Endothelial cell of umbilical vein (primary cell): ENCODE measurements around the gene ADGB. TPM values are rescaled to one million over a fixed set of nuclear protein-coding genes. Genes with fewer than 3 reads are reported as not detected.
A peak's percentile ranks its signal among the peaks of the same experiment; 100 is the strongest.

Experiments
- BruUV-seq: library from RNA; stranded (reverse); fragments of 400-500 nt; replicated peaks from 2 replicates; lab custom pipeline; 2021; lab: Mats Ljungman, UMichigan
- CTCF ChIA-PET: fragments of 300-600, 350-600 bp; sonication (Branson Sonifier 250); formaldehyde crosslinking; loops from one replicate; lab custom pipeline; 2021; ENCODE audit warnings: antibody characterized with exemption, inconsistent platforms; lab: Charles Lee
- POLR2A ChIA-PET: fragments of 300-600, 350-600 bp; sonication (Branson Sonifier 250); formaldehyde crosslinking; loops from one replicate; lab custom pipeline; 2021; ENCODE audit warnings: antibody characterized with exemption, inconsistent platforms; lab: Charles Lee
- DNase-seq: peaks from one replicate; pipeline ENCODE4 v3.0.0-alpha.2; 2011; ENCODE audit warnings: low read depth, low spot score
- FAIRE-seq: peaks from 2 replicates; lab custom pipeline; 2011; peaks lifted over from hg19 to GRCh38; lab: Jason Lieb, UNC
- H2AFZ ChIP-seq: 2 replicates; pipeline ENCODE4 v1.6.0; 2012; ENCODE audit warnings: low read depth, low read length, control low read depth, inconsistent platforms
- H3K27ac ChIP-seq: 2 replicates; pipeline ENCODE4 v1.5.1; 2011; ENCODE audit warnings: low read depth, mild to moderate bottlenecking, control low read depth, low read length, moderate library complexity; ENCODE audit not compliant: insufficient read depth
- H3K27me3 ChIP-seq, 2 experiments: 2 replicates each; pipeline versions ENCODE4 v1.6.0 to v1.6.1; 2011; ENCODE audit warnings: low read length in 2 of 2, mixed read lengths in 1 of 2; ENCODE audit not compliant: control insufficient read depth in 2 of 2, insufficient read depth in 2 of 2
- H3K36me3 ChIP-seq, 2 experiments: 2 replicates in 1 of 2; 3 replicates in 1 of 2; pipeline ENCODE4 v1.5.1; 2011; ENCODE audit warnings: low read length in 2 of 2, mild to moderate bottlenecking in 1 of 2, moderate library complexity in 1 of 2; ENCODE audit not compliant: control insufficient read depth in 2 of 2, insufficient read depth in 2 of 2; ENCODE audit errors: extremely low read depth in 1 of 2
- H3K4me1 ChIP-seq: 3 replicates; pipeline ENCODE4 v1.5.1; 2011; ENCODE audit warnings: mild to moderate bottlenecking, low read length; ENCODE audit not compliant: control insufficient read depth, insufficient read depth; ENCODE audit errors: extremely low read depth
- H3K4me2 ChIP-seq: 2 replicates; pipeline ENCODE4 v1.6.1; 2011; ENCODE audit warnings: low read length, control low read depth, mixed read lengths; ENCODE audit not compliant: insufficient read depth
- H3K4me3 ChIP-seq, 3 experiments: fragments of 200-600 bp in 1 of 3; sonication (generic), shearing (Covaris generic) in 1 of 3; replicated peaks in 1 of 3; 2 replicates each; pipeline ENCODE4 v1.5.1; 2011 to 2016; ENCODE audit warnings: control low read depth in 3 of 3, low read length in 3 of 3, mild to moderate bottlenecking in 2 of 3, inconsistent platforms in 1 of 3, low read depth in 1 of 3, moderate library complexity in 1 of 3; ENCODE audit not compliant: insufficient read depth in 1 of 3
- H3K79me2 ChIP-seq: 2 replicates; pipeline ENCODE4 v1.6.0; 2012; ENCODE audit warnings: low read length, inconsistent platforms; ENCODE audit not compliant: control insufficient read depth, insufficient read depth
- H3K9ac ChIP-seq: replicated peaks from 2 replicates; pipeline ENCODE3; 2011; ENCODE audit warnings: low read length, control low read depth; ENCODE audit not compliant: insufficient read depth; ENCODE audit errors: extremely low read depth
- H3K9me1 ChIP-seq: replicated peaks from 3 replicates; pipeline ENCODE4 v1.6.0; 2011; ENCODE audit warnings: mild to moderate bottlenecking, low read length; ENCODE audit not compliant: control insufficient read depth, insufficient read depth; ENCODE audit errors: extremely low read depth
- H3K9me3 ChIP-seq: replicated peaks from 2 replicates; pipeline ENCODE4 v1.5.1; 2012; ENCODE audit warnings: low read length, inconsistent platforms; ENCODE audit not compliant: control insufficient read depth, insufficient read depth
- H4K20me1 ChIP-seq: replicated peaks from 2 replicates; pipeline ENCODE3; 2011; ENCODE audit warnings: mild to moderate bottlenecking, low read length; ENCODE audit not compliant: control insufficient read depth, insufficient read depth; ENCODE audit errors: extremely low read depth
- CTCF ChIP-seq, 2 donors: IDR thresholded peaks; 1 replicate in 1 of 2; 2 replicates in 1 of 2; pipeline ENCODE4 v1.5.1; 2011; ENCODE audit warnings: low read length in 2 of 2, mild to moderate bottlenecking in 2 of 2, moderate library complexity in 2 of 2, control low read depth in 1 of 2, inconsistent platforms in 1 of 2, low read depth in 1 of 2; ENCODE audit not compliant: insufficient read depth in 1 of 2; ENCODE audit errors: extremely low read depth in 1 of 2
- EZH2 ChIP-seq: IDR thresholded peaks from 2 replicates; pipeline ENCODE4 v1.6.1; 2012; ENCODE audit warnings: borderline replicate concordance, low read depth, mild to moderate bottlenecking, moderate library complexity, low read length, inconsistent platforms; ENCODE audit not compliant: severe bottlenecking
- FOS ChIP-seq: IDR thresholded peaks from 2 replicates; pipeline ENCODE4 v1.6.1; 2011; ENCODE audit warnings: mild to moderate bottlenecking, low read length, moderate library complexity, borderline replicate concordance; ENCODE audit not compliant: insufficient read depth
- GATA2 ChIP-seq: IDR thresholded peaks from 2 replicates; pipeline ENCODE4 v1.7.0; 2011; ENCODE audit warnings: low read depth, mild to moderate bottlenecking, moderate library complexity, mixed read lengths, low read length; ENCODE audit not compliant: insufficient read length, insufficient read depth
- JUN ChIP-seq: IDR thresholded peaks from 2 replicates; pipeline ENCODE4 v1.6.1; 2011; ENCODE audit warnings: borderline replicate concordance, low read depth; ENCODE audit not compliant: insufficient read length, insufficient read depth
- MAX ChIP-seq: IDR thresholded peaks from 2 replicates; pipeline ENCODE4 v1.6.1; 2011; ENCODE audit not compliant: insufficient read depth, insufficient read length
- MYC ChIP-seq: IDR thresholded peaks from one replicate; pipeline ENCODE4 v1.6.1; 2011; ENCODE audit warnings: mild to moderate bottlenecking, low read depth, low read length
- POLR2A ChIP-seq: IDR thresholded peaks from 2 replicates; pipeline ENCODE4 v1.6.1; 2012; ENCODE audit warnings: low read depth, mild to moderate bottlenecking, control low read depth, low read length
- POLR2AphosphoS5 ChIP-seq: IDR thresholded peaks from 2 replicates; pipeline ENCODE4 v1.6.1; 2012; ENCODE audit warnings: low read depth, mild to moderate bottlenecking, control low read depth, low read length, moderate library complexity; ENCODE audit not compliant: insufficient read depth
- dilution Hi-C: fragments of 300-500 bp; cut with MboI; formaldehyde crosslinking; loops from one replicate; pipeline ENCODE4 v1.15.0; 2019; ENCODE audit warnings: low sequenced_read_pairs; ENCODE audit not compliant: extremely low pct_ligation_motif_present
- intact Hi-C: fragments of 100-400 bp; cut with micrococcal nuclease; formaldehyde crosslinking; loops from one replicate; pipeline ENCODE4 v1.10.0; 2022
- polyA plus RNA-seq, 4 experiments: library from polyadenylated mRNA; depleted of rRNA in 3 of 4; stranded (reverse) in 3 of 4; unstranded in 1 of 4; fragments of >200 nt; gene quantifications; 2 replicates each; pipeline versions ENCODE4 v1.2.1 to v1.2.3, GENCODE V29; 2011 to 2012; ENCODE audit warnings: missing spikeins in 1 of 4
- total RNA-seq: library from RNA; stranded (reverse); gene quantifications from 2 replicates; pipeline ENCODE4 v1.2.3, GENCODE V29; 2021

ADGB gene
- total and polyA plus RNA-seq, 2 donors (not counting 3 experiments of a cell fraction or from before 2014, with no cell fraction given), result not detected

GRCh38 chr6:146857180-146857979 lies 258.6 kb downstream of the ADGB start:
- no peaks in the 10 kb centered on the region for H3K36me3 ChIP-seq
- BruUV-seq, result no TSS peak
- no peaks in the 10 kb centered on the region for H3K9me3 ChIP-seq
- dilution Hi-C loops, result no loop called here
- H3K9ac ChIP-seq, result no peak overlapping the region
- no peaks in the 10 kb centered on the region for H3K27me3 ChIP-seq
- H3K9me1 ChIP-seq, result no peaks in the 10 kb centered on the region
- no peaks in the 10 kb centered on the region for H3K79me2 ChIP-seq
- H2AFZ ChIP-seq, result peak overlapping the region; percentile 56
- ChIA-PET CTCF (interaction anchor here (0.7 to 1.4 kb wide), 11 partner anchors 10 to 530 kb away, joined by 3 to 5 read pairs (median 3); no protein-coding TSS in a partner anchor), POLR2A (no interaction called here)
- H3K4me1 ChIP-seq, result peaks cover 2% of the 10 kb centered on the region
- H3K4me2 ChIP-seq, result peak overlapping the region; percentile 54
- no peaks in the 10 kb centered on the region for H4K20me1 ChIP-seq
- DNase-seq (peak; percentile 77), FAIRE-seq (peak; percentile 86)
- intact Hi-C loops, result loop anchor here (1.0 to 10.0 kb wide), 10 partner anchors 57 to 650 kb away; no protein-coding TSS in a partner anchor
- no peak for TF ChIP-seq GATA2
- TF ChIP-seq MAX, result no peak
- TF ChIP-seq POLR2A, result no peak
- TF ChIP-seq MYC, result no peak
- TF ChIP-seq POLR2AphosphoS5, result no peak
- peak; percentile 93 to 96 for TF ChIP-seq CTCF (IDR thresholded peaks at IDR 0.05; ENCODE audit: extremely low read depth in 1 of 2, insufficient read depth in 1 of 2, low read depth in 1 of 2, low read length in 2 of 2)
- no peak for TF ChIP-seq JUN
- TF ChIP-seq EZH2, result no peak
- peak; percentile 22 for TF ChIP-seq FOS
- no peak overlapping the region for H3K27ac ChIP-seq
- peak overlapping the region in 1 of 3 experiments; percentile 12 for H3K4me3 ChIP-seq
